IPS DF 6.9 (cell line): ENCODE results near the gene FAM169A.
A peak's percentile ranks its signal among the peaks of the same experiment; 100 is the strongest.

Source experiments
- DNase-seq: peaks from one replicate; pipeline ENCODE4 v3.0.0-alpha.2; 2013; ENCODE audit warnings: low read depth, low spot score
- H3K27ac ChIP-seq: one replicate; pipeline ENCODE4 v1.5.1; 2013; ENCODE audit warnings: low read length, control low read depth
- H3K27me3 ChIP-seq: 2 replicates; pipeline ENCODE4 v1.6.1; 2013; ENCODE audit warnings: mild to moderate bottlenecking, low read length; ENCODE audit not compliant: control insufficient read depth, insufficient read depth
- H3K36me3 ChIP-seq: 2 replicates; pipeline ENCODE4 v1.6.1; 2013; ENCODE audit warnings: low read length; ENCODE audit not compliant: control insufficient read depth, insufficient read depth
- H3K4me1 ChIP-seq: 2 replicates; pipeline ENCODE4 v1.6.1; 2013; ENCODE audit warnings: low read length; ENCODE audit not compliant: control insufficient read depth, insufficient read depth
- H3K4me3 ChIP-seq: 2 replicates; pipeline ENCODE4 v1.5.1; 2013; ENCODE audit warnings: mild to moderate bottlenecking, low read length
- H3K9me3 ChIP-seq: 2 replicates; pipeline ENCODE4 v1.6.1; 2013; ENCODE audit warnings: low read length, inconsistent platforms; ENCODE audit not compliant: control insufficient read depth, insufficient read depth
- WGBS: extraction: QIAGEN DNeasy Blood & Tissue Kit; methylation state at CpG from one replicate; pipeline ENCODE4 v1.1.7; 2013; ENCODE audit warnings: mixed read lengths, missing lambda C conversion rate; ENCODE audit not compliant: insufficient read length, insufficient coverage; 5-methylcytosine and 5-hydroxymethylcytosine counted together

Gene FAM169A

DNA sequence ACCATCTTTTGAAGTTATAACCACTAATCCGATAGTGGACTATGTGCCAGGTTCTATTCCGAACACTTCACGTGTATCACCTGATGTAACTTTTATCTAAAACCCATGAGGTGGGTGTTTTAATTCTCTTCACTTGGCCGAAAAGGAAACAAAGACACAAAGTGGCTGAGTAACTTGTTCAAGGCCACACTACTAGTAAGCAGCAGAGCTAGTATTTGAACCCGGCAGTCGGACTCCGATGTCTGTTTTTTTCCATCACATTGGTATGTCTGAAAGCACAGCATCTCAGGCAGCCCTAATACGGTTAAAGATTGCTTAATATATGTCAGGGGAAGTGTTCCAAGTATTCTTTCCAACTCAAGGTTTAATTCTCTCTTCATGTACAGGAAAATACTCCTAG is 16.2 kb downstream of the FAM169A start:
- no peaks in the 10 kb centered on the region for H3K36me3 ChIP-seq
- no peaks in the 10 kb centered on the region for H3K27me3 ChIP-seq
- no peak for DNase-seq
- no peak overlapping the region for H3K4me3 ChIP-seq
- no peaks in the 10 kb centered on the region; the same call in 1 of the 2 replicates for H3K4me1 ChIP-seq
- no CpG with 5 or more reads among the region's 8 CpGs for WGBS
- H3K27ac ChIP-seq, result no peak overlapping the region
- no peaks in the 10 kb centered on the region for H3K9me3 ChIP-seq

DNA sequence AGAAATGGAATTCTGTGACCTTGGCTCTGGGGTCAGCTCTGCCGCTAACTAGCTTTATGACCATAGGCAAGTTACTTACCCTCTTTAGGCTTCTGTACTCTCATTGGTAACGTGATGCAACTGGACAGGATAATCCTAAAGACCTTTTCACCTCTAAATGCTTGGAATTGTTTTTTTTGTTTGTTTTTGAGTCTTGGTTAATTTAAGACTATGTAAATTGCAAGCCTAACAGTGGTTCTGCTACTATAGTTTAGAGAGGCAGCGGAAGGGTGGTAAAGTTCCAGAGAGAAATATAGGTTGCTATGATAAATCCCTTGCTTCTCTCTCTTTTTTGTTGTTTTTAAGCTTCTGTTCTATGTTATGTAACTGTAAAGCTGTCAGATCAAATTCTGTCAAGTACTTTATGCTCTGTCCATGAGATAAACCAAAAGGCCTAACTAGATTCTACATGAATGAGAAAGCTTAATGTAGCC is 17.6 kb downstream of the FAM169A start:
- H3K27me3 ChIP-seq, result no peaks in the 10 kb centered on the region
- no peak overlapping the region for H3K4me3 ChIP-seq
- no peaks in the 10 kb centered on the region for H3K36me3 ChIP-seq
- no peak overlapping the region for H3K27ac ChIP-seq
- no peaks in the 10 kb centered on the region; the same call in 1 of the 2 replicates for H3K4me1 ChIP-seq
- no peak for DNase-seq
- H3K9me3 ChIP-seq, result no peaks in the 10 kb centered on the region
- WGBS, result no CpG with 5 or more reads among the region's 3 CpGs

DNA sequence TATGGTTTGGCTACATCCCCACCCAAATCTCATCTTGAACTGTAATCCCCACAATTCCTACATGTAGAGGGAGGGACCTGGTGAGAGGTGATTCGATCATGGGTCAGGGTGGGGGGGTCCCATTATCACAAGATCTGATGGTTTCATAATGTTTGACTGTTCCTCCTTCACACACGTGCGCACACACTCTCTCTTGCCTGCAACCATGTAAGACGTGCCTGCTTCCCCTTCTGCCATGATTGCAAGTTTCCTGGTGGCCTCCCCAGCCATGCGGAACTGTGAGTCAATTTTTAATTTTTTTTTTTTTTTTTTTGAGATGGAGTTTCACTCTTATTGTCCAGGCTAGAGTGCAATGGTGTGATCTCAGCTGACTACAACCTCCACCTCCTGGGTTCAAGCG is 27.0 kb downstream of the FAM169A start:
- no CpG with 5 or more reads among the region's 6 CpGs for WGBS
- H3K27ac ChIP-seq, result no peak overlapping the region

DNA sequence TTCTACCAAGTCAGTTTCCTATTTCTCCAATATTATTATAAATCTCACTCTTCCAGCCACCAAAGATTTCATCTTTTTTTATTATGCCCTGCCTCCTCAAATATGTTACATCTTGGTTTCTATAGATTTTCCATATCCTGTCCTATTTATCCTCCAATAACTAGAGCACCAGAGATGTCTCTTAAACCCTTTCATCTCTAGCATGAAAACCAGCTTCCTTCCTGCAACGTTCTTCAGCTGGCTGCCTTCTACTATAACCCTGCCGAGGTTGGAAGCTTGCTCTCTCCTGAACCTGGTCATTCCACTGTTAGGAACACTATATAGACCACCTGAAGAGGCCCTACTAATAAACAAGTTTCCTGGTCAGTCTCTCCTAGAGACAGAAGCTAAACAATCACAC is 27.9 kb downstream of the FAM169A start:
- Histone ChIP-seq H3K4me1 (no peaks in the 10 kb centered on the region), H3K4me3 (no peak overlapping the region), H3K27ac (no peak overlapping the region), H3K27me3 (no peaks in the 10 kb centered on the region), H3K9me3 (no peaks in the 10 kb centered on the region), H3K36me3 (peaks cover 5% of the 10 kb centered on the region; the same call in 1 of the 2 replicates)
- DNase-seq, result no peak
- no CpG with 5 or more reads among the region's 2 CpGs for WGBS

More for the DNA sequence above, 27.0 kb downstream of the FAM169A start:
- no peak overlapping the region for H3K4me3 ChIP-seq
- no peaks in the 10 kb centered on the region for H3K4me1 ChIP-seq
- H3K9me3 ChIP-seq, result no peaks in the 10 kb centered on the region
- H3K36me3 ChIP-seq, result peaks cover 5% of the 10 kb centered on the region; the same call in 1 of the 2 replicates
- no peak for DNase-seq
- no peaks in the 10 kb centered on the region for H3K27me3 ChIP-seq

DNA sequence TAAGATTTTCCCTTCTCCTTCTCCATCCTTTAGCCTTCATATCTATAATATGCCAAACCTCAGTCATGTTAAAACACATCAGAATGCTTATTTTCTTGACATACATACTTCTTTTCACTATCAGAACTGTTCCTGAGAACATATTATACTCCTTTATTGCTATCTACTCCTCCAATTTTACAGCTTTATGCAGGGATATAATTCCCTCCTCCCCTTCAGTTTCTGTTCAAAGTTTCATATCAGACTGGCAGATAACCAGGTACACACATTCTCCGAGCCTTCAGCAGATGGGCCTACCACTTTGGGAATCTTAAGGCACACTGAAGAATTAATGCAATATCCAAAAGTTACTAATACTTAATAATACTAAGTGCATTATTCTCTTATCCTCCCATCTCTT is 29.1 kb downstream of the FAM169A start:
- Histone ChIP-seq H3K4me1 (no peaks in the 10 kb centered on the region), H3K27ac (no peak overlapping the region), H3K9me3 (no peaks in the 10 kb centered on the region), H3K4me3 (no peak overlapping the region), H3K27me3 (no peaks in the 10 kb centered on the region), H3K36me3 (peaks cover 5% of the 10 kb centered on the region; the same call in 1 of the 2 replicates)
- no peak for DNase-seq
- WGBS, result no CpG with 5 or more reads among the region's 1 CpG

DNA sequence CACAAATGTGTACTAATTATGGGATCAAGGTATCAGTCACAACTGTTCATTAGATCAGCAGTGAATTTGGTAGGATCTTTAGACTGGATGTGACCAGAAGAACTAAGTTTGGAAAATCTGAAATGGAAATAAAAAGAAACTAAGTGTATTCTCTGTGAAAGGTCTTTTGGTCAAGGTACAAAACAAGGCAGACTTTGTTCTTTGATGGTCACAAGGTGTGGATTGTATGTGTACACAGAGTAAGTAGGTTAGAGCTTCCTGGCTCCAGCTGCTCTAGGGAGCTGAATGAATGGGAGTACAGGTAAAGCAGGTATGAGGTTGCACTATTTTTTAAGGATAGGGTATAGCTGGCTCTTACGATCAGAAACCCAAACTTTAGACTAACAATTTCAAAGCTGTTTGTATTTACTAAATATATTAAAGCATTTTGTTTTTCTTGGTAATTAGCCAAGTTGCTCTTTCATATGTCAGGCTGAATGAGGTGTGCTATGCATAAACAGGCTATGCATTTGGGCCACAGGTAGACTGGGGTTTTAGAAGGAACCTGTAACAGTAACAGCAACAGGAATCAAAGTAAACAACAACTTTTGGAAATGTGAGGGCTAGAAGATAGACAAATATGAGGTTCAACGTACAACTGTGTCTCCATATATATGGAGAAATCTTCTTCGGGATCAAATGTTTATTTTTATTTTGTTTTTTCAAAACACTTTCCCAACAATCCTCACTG is 32.5 kb downstream of the FAM169A start:
- Histone ChIP-seq H3K9me3 (no peaks in the 10 kb centered on the region), H3K36me3 (peaks cover 5% of the 10 kb centered on the region; the same call in 1 of the 2 replicates), H3K27me3 (no peaks in the 10 kb centered on the region), H3K4me1 (no peaks in the 10 kb centered on the region), H3K4me3 (no peak overlapping the region), H3K27ac (no peak overlapping the region)
- WGBS, result no CpG with 5 or more reads among the region's 3 CpGs
- DNase-seq, result no peak

DNA sequence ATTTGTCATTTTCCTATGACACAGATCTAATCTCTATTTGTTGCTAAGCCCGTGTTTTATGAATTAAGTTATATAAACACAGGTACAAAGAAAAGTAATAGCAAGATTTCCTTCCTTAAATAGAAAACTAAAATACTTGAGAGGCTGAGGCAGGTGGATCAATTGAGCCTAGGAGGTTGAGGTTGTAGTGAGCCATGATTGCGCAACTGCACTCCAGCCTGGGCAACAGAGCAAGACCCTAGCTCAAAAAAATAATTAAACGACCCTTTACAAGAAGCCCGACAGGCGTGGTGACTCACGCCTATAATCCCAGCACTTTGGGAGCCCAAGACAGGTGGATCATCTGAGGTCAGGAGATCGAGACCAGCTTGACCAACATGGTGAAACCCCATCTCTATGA is 36.8 kb downstream of the FAM169A start:
- DNase-seq, result no peak
- Histone ChIP-seq H3K4me3 (no peak overlapping the region), H3K27me3 (no peaks in the 10 kb centered on the region), H3K9me3 (no peaks in the 10 kb centered on the region), H3K27ac (no peak overlapping the region), H3K36me3 (no peaks in the 10 kb centered on the region), H3K4me1 (no peaks in the 10 kb centered on the region)
- WGBS, result no CpG with 5 or more reads among the region's 7 CpGs

DNA sequence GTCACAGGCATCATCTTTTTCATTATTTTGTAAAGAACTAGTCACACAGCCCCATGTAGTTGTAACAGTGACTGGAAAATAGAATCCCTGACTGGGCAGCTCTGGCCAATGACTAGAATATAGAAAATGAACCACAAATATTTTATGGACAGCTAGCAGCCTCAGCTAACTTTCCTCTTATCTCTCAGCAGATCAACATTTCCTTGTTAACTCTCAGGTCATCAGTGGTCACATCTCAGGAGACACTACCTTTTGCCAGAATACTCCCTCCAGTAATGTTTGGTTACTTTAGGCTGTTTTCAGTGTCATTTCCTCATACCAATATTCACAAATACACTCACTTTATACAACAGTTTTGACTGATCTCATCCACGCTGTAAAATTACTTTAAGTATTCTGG is 43.9 kb downstream of the FAM169A start:
- H3K36me3 ChIP-seq, result no peaks in the 10 kb centered on the region
- no peaks in the 10 kb centered on the region for H3K27me3 ChIP-seq
- 100% methylated on average over 1 of the region's 1 CpG for WGBS
- no peak overlapping the region for H3K27ac ChIP-seq
- H3K4me3 ChIP-seq, result no peak overlapping the region
- no peaks in the 10 kb centered on the region for H3K9me3 ChIP-seq
- DNase-seq, result no peak
- peaks cover 6% of the 10 kb centered on the region; the same call in 1 of the 2 replicates for H3K4me1 ChIP-seq

DNA sequence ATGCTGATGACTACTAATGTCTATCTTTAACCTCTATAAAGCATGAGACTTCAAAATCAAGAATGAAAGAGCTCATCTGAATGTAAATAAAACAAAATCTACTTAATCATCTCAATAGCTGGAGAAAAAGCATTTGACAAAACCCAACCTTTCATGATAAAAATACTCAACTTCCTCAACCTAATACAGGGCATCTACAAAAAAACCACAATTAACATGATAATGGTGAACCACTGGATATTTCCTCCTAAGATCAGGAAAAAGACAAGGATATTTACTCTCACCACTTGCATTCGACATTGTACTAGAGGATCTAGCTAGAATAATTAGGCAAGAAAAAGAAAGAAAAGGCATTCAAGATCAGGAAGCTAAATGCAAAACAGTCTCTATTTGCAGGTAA is 49.3 kb downstream of the FAM169A start:
- WGBS, result no CpG with 5 or more reads among the region's 1 CpG
- Histone ChIP-seq H3K9me3 (no peaks in the 10 kb centered on the region), H3K27ac (no peak overlapping the region), H3K4me3 (no peak overlapping the region), H3K4me1 (peaks cover 4% of the 10 kb centered on the region; the same call in 1 of the 2 replicates), H3K36me3 (no peaks in the 10 kb centered on the region), H3K27me3 (no peaks in the 10 kb centered on the region)
- DNase-seq, result peak; percentile 54

DNA sequence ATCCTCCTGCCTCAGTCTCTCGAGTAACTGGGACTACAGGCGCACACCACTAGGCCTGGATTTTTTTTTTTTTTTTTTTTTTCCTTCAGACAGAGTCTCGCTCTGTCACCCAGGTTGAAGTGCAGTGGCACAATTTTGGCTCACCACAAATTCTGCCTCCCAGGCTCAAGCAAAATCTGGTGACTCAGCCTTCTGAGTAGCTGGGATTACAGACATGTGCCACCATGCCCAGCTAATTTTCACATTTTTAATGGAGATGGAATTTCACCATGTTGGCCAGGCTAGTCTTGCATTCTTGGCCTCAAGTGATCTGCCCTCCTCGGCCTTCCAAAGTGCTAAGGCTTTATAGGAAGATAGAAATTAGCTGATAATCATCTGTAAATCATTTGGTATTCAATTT is 55.3 kb downstream of the FAM169A start:
- no peak overlapping the region for H3K27ac ChIP-seq
- no peaks in the 10 kb centered on the region for H3K9me3 ChIP-seq
- DNase-seq, result no peak
- no peaks in the 10 kb centered on the region for H3K36me3 ChIP-seq
- WGBS, result no CpG with 5 or more reads among the region's 4 CpGs
- no peaks in the 10 kb centered on the region for H3K27me3 ChIP-seq
- no peaks in the 10 kb centered on the region; the same call in 1 of the 2 replicates for H3K4me1 ChIP-seq
- H3K4me3 ChIP-seq, result no peak overlapping the region

DNA sequence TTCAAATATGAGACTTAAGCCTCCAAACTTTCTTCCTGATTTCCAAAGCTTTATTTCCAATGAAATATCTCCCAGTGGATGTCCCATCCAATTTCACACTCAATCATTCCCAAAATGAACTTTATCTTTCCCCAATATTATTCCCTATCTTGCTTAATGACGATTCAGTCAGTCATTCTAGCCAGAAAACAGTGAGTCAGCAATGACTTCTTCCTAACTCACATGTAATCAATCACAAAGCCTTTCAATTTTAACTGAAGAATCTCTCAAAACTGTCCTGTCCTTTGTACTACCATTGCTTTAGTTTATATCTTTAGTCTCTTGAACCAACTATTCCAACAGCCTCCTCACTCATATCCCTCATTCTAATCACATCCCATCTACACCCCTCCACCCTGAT is 64.2 kb downstream of the FAM169A start:
- whole genome bisulfite sequencing, result 100% methylated on average over 1 of the region's 1 CpG
- H3K4me3 ChIP-seq, result no peak overlapping the region
- no peaks in the 10 kb centered on the region for H3K27me3 ChIP-seq
- H3K27ac ChIP-seq, result no peak overlapping the region
- no peaks in the 10 kb centered on the region for H3K4me1 ChIP-seq
- H3K9me3 ChIP-seq, result no peaks in the 10 kb centered on the region
- H3K36me3 ChIP-seq, result peaks cover 12% of the 10 kb centered on the region
- no peak for DNase-seq
